Mesenchymal stem cell (in vitro differentiated cells and primary cell): ENCODE measurements around the gene ZFYVE26.

Experiments used
- DNase-seq: peaks from one replicate; pipeline ENCODE4 v3.0.0-alpha.2; 2013
- H2AFZ ChIP-seq: one replicate; pipeline ENCODE4 v1.6.1; 2013; ENCODE audit warnings: low read depth, mild to moderate bottlenecking, control low read depth, inconsistent platforms, low read length, moderate library complexity
- H2AK5ac ChIP-seq: 2 replicates; pipeline ENCODE4 v1.6.1; 2013; ENCODE audit warnings: low read length, moderate library complexity, mild to moderate bottlenecking, inconsistent platforms; ENCODE audit not compliant: severe bottlenecking
- H2BK120ac ChIP-seq: one replicate; pipeline ENCODE4 v1.6.1; 2013; ENCODE audit warnings: low read depth, mild to moderate bottlenecking, inconsistent platforms, low read length, moderate library complexity
- H2BK12ac ChIP-seq, 2 experiments: one replicate each; pipeline ENCODE4 v1.6.1; 2013; ENCODE audit warnings: inconsistent platforms in 2 of 2, low read length in 2 of 2, mild to moderate bottlenecking in 2 of 2, moderate library complexity in 2 of 2, control low read depth in 1 of 2
- H2BK15ac ChIP-seq: one replicate; pipeline ENCODE4 v1.6.1; 2013; ENCODE audit warnings: mild to moderate bottlenecking, low read depth, inconsistent platforms; ENCODE audit not compliant: poor library complexity, severe bottlenecking
- H2BK5ac ChIP-seq: 2 replicates; pipeline ENCODE4 v1.6.1; 2013; ENCODE audit warnings: low read depth, mild to moderate bottlenecking, low read length, control low read depth, inconsistent platforms; ENCODE audit not compliant: poor library complexity, severe bottlenecking
- H3K14ac ChIP-seq, 2 experiments: one replicate each; pipeline ENCODE4 v1.6.1; 2013; ENCODE audit warnings: inconsistent platforms in 2 of 2, low read length in 2 of 2, control low read depth in 1 of 2, mild to moderate bottlenecking in 1 of 2, moderate library complexity in 1 of 2
- H3K18ac ChIP-seq, 2 experiments: one replicate each; pipeline ENCODE4 v1.6.1; 2013; ENCODE audit warnings: inconsistent platforms in 2 of 2, low read length in 2 of 2, control low read depth in 1 of 2, low read depth in 1 of 2, mild to moderate bottlenecking in 1 of 2
- H3K23ac ChIP-seq, 2 experiments: one replicate each; pipeline ENCODE4 v1.6.1; 2013; ENCODE audit warnings: inconsistent platforms in 2 of 2, low read length in 2 of 2, mild to moderate bottlenecking in 2 of 2, moderate library complexity in 2 of 2, control low read depth in 1 of 2
- H3K27ac ChIP-seq: 2 replicates; pipeline ENCODE4 v1.5.1; 2013; ENCODE audit warnings: mild to moderate bottlenecking, moderate library complexity, low read length, control low read depth, inconsistent platforms; ENCODE audit not compliant: poor library complexity, severe bottlenecking
- H3K27me3 ChIP-seq, 2 experiments: 2 replicates each; pipeline versions ENCODE4 v1.6.1 to v1.7.0; 2013; ENCODE audit warnings: low read length in 2 of 2, mild to moderate bottlenecking in 2 of 2, moderate library complexity in 2 of 2, control low read depth in 1 of 2, inconsistent platforms in 1 of 2; ENCODE audit not compliant: control insufficient read depth in 1 of 2, insufficient read depth in 1 of 2
- H3K36me3 ChIP-seq, 2 experiments: 2 replicates each; pipeline versions ENCODE4 v1.6.1 to v1.7.0; 2013; ENCODE audit warnings: low read length in 2 of 2, control low read depth in 1 of 2, inconsistent platforms in 1 of 2, low read depth in 1 of 2, mild to moderate bottlenecking in 1 of 2; ENCODE audit not compliant: insufficient read depth in 2 of 2, control insufficient read depth in 1 of 2
- H3K4ac ChIP-seq, 2 experiments: one replicate each; pipeline ENCODE4 v1.6.1; 2013; ENCODE audit warnings: inconsistent platforms in 2 of 2, low read length in 2 of 2, mild to moderate bottlenecking in 2 of 2, moderate library complexity in 2 of 2, control low read depth in 1 of 2, low read depth in 1 of 2
- H3K4me1 ChIP-seq: 2 replicates; pipeline ENCODE4 v1.6.1; 2013; ENCODE audit warnings: low read depth, low read length, control low read depth; ENCODE audit not compliant: control insufficient read depth, insufficient read depth
- H3K4me2 ChIP-seq: 2 replicates; pipeline ENCODE4 v1.6.1; 2013; ENCODE audit warnings: low read length, mild to moderate bottlenecking, inconsistent platforms; ENCODE audit not compliant: poor library complexity, severe bottlenecking
- H3K4me3 ChIP-seq, 2 experiments: 2 replicates each; pipeline versions ENCODE4 v1.5.1 to v1.7.0; 2013; ENCODE audit warnings: low read length in 2 of 2, mild to moderate bottlenecking in 2 of 2, control low read depth in 1 of 2, low read depth in 1 of 2; ENCODE audit not compliant: insufficient read depth in 1 of 2
- H3K79me1 ChIP-seq: replicated peaks from 2 replicates; pipeline ENCODE4 v1.6.1; 2013; ENCODE audit warnings: mild to moderate bottlenecking, control low read depth, low read length, inconsistent platforms; ENCODE audit not compliant: poor library complexity, severe bottlenecking
- H3K9ac ChIP-seq: 2 replicates; pipeline ENCODE4 v1.7.0; 2013; ENCODE audit warnings: mild to moderate bottlenecking, low read length, moderate library complexity
- H3K9me3 ChIP-seq: 2 replicates; pipeline ENCODE4 v1.7.0; 2013; ENCODE audit warnings: mild to moderate bottlenecking, low read length; ENCODE audit not compliant: control insufficient read depth
- H4K8ac ChIP-seq: one replicate; pipeline ENCODE4 v1.6.1; 2013; ENCODE audit warnings: inconsistent platforms, mild to moderate bottlenecking, low read length, moderate library complexity
- H4K91ac ChIP-seq: one replicate; pipeline ENCODE4 v1.6.1; 2013; ENCODE audit warnings: mild to moderate bottlenecking, low read length, inconsistent platforms
- WGBS: methylation state at CpG from one replicate; pipeline ENCODE4 v1.1.7; 2013; ENCODE audit warnings: mixed read lengths; 5-methylcytosine and 5-hydroxymethylcytosine counted together

The ZFYVE26 gene

DNA sequence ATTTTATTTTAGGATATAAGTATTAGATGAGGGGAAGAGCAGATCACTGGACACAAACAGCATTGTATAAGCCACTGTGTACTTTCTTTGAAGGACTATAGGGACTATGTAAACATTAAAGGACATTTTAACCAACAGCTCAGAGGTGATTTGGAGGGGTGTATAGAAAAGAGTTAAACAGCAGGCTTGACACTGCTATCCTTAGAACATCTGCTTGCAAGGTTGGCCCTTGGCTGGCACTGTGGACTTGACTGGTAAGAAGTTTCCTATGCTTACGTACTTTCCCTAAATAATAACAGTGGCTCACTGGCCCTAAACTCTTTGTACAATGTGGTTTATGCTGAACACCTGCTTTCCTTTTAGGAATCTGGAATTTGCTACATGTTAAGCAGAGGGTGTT lies 28.7 kb downstream of the ZFYVE26 start:
- WGBS = no CpG with 5 or more reads among the region's 1 CpG
- Histone ChIP-seq H3K4me2 (no peak overlapping the region), H2AFZ (no peak overlapping the region), H3K4me3 (no peak overlapping the region), H4K91ac (no peak overlapping the region), H3K27me3 (no peaks in the 10 kb centered on the region), H3K27ac (no peak overlapping the region), H2BK12ac (no peak overlapping the region), H3K4me1 (no peaks in the 10 kb centered on the region), H2BK15ac (no peak overlapping the region), H3K9me3 (no peaks in the 10 kb centered on the region), H3K9ac (no peak overlapping the region), H3K4ac (no peak overlapping the region), H3K79me1 (no peaks in the 10 kb centered on the region), H2BK5ac (no peak overlapping the region), H2AK5ac (no peak overlapping the region), H3K14ac (no peak overlapping the region), H3K23ac (no peak overlapping the region), H3K36me3 (peaks cover 42 to 97% of the 10 kb centered on the region in 2 experiments), H2BK120ac (no peak overlapping the region), H3K18ac (no peak overlapping the region), H4K8ac (no peak overlapping the region)
- DNase-seq = no peak

DNA sequence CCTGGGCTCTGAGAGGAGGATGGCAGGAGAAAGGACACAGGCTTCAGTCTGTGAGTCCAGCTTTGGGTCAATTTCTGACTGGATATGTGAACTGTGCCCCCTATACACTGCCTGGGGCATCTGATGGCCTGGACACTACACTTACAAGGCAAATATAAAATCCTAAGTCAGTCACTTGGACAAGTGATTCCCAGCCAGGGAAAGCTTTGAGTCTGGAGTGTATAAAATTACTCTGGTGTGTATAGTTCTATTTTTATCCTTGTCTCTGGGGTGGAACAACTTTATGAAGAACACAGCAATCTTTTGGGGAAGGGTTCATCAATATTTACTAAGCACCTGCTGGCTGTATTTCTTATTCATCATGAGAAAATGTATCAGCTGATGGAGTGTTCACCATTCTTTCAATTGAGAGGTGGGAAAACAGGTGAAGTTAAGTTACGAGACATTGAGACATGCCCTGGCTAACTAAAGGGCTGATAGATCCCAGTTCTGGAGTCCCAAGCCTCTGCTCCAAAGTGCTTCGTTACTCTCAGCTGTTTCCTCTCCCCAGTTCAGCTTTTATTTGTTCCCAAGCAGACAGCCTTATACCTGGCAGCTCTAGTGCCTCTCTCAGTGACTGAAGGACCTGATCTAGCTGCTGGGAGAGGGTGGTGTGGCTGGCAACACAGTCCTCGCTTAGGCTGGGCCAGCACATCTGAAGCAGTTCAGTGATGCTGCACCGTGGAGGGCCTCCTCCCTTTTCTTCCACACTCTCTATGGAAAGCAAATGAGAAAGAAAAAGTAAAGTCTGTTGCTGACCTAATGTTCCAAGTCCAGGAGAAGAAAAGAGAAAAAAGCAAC lies 30.9 kb downstream of the ZFYVE26 start:
- no peak overlapping the region for H2BK5ac ChIP-seq
- no peak overlapping the region for H2BK120ac ChIP-seq
- H3K36me3 ChIP-seq = peaks cover 46 to 100% of the 10 kb centered on the region in 2 experiments
- H3K4me3 ChIP-seq = no peak overlapping the region
- H4K91ac ChIP-seq = no peak overlapping the region
- no peak overlapping the region for H3K27ac ChIP-seq
- H2BK12ac ChIP-seq = no peak overlapping the region
- H2AK5ac ChIP-seq = no peak overlapping the region
- H3K14ac ChIP-seq = no peak overlapping the region
- H3K27me3 ChIP-seq = no peaks in the 10 kb centered on the region
- H2BK15ac ChIP-seq = no peak overlapping the region
- H3K4me1 ChIP-seq = no peaks in the 10 kb centered on the region
- H4K8ac ChIP-seq = no peak overlapping the region
- no peaks in the 10 kb centered on the region for H3K79me1 ChIP-seq
- H2AFZ ChIP-seq = no peak overlapping the region
- H3K18ac ChIP-seq = no peak overlapping the region
- DNase-seq = no peak
- H3K4me2 ChIP-seq = no peak overlapping the region
- H3K23ac ChIP-seq = no peak overlapping the region
- no peak overlapping the region for H3K9ac ChIP-seq
- H3K4ac ChIP-seq = no peak overlapping the region
- H3K9me3 ChIP-seq = no peaks in the 10 kb centered on the region
- WGBS = 94% methylated on average over 3 of the region's 4 CpGs

DNA sequence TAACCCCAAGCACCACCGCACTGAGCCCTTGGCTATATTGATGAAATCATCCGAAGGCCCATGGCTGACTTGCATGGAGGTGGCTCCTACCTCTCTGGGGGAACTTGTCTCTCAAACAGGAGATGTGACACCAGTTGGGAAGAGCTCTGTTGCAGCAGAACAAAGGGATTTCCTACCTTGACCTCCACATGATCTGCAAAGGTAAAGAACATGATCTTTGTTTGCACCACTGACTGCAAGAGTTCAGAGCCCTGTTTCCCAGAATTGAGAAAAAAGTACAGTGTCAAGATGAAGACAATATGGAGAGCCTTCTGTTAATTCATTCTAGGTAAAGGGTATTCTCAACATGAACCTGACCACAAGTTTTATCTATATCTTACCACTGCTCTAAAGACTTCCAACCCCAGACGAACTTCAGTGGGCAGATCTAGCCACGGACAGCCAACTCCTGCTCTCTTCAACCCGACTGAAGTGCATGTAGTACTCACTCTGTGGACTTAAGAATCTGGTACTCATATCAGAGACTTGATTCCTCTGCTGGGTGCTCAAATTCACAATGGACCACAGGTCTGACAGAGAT lies 32.1 kb downstream of the ZFYVE26 start:
- Histone ChIP-seq H2BK12ac (no peak overlapping the region), H3K4me3 (no peak overlapping the region), H3K79me1 (no peaks in the 10 kb centered on the region), H3K36me3 (peaks cover 47 to 99% of the 10 kb centered on the region in 2 experiments), H2BK5ac (no peak overlapping the region), H3K9me3 (no peaks in the 10 kb centered on the region), H3K4me1 (no peaks in the 10 kb centered on the region), H2BK15ac (no peak overlapping the region), H3K14ac (no peak overlapping the region), H3K18ac (no peak overlapping the region), H3K27me3 (no peaks in the 10 kb centered on the region), H4K91ac (no peak overlapping the region), H3K9ac (no peak overlapping the region), H3K23ac (no peak overlapping the region), H2AFZ (no peak overlapping the region), H3K4me2 (no peak overlapping the region), H3K27ac (no peak overlapping the region), H2BK120ac (no peak overlapping the region), H2AK5ac (no peak overlapping the region), H3K4ac (no peak overlapping the region), H4K8ac (no peak overlapping the region)
- 95% methylated on average over 5 of the region's 5 CpGs for WGBS
- no peak for DNase-seq

GRCh38 chr14:67782090-67782489 lies 34.3 kb downstream of the ZFYVE26 start:
- DNase-seq = no peak
- H2BK5ac ChIP-seq = no peak overlapping the region
- no peak overlapping the region for H2AFZ ChIP-seq
- H3K9ac ChIP-seq = no peak overlapping the region
- H3K27me3 ChIP-seq = no peaks in the 10 kb centered on the region
- no peak overlapping the region for H2BK120ac ChIP-seq
- no peaks in the 10 kb centered on the region for H3K9me3 ChIP-seq
- no peaks in the 10 kb centered on the region for H3K4me1 ChIP-seq
- peaks cover 46 to 98% of the 10 kb centered on the region in 2 experiments for H3K36me3 ChIP-seq
- H3K18ac ChIP-seq = no peak overlapping the region
- no peaks in the 10 kb centered on the region for H3K79me1 ChIP-seq
- H4K91ac ChIP-seq = no peak overlapping the region
- H3K27ac ChIP-seq = no peak overlapping the region
- no peak overlapping the region for H4K8ac ChIP-seq
- no peak overlapping the region for H3K14ac ChIP-seq
- H3K23ac ChIP-seq = no peak overlapping the region
- H3K4me2 ChIP-seq = no peak overlapping the region
- H3K4me3 ChIP-seq = no peak overlapping the region
- H3K4ac ChIP-seq = no peak overlapping the region
- 90% methylated on average over 3 of the region's 3 CpGs for WGBS
- no peak overlapping the region for H2BK12ac ChIP-seq
- no peak overlapping the region for H2AK5ac ChIP-seq
- H2BK15ac ChIP-seq = no peak overlapping the region
